ENCODE measurements around the gene PRX. TPM values are rescaled to one million over a fixed set of nuclear protein-coding genes. Genes with fewer than 3 reads are reported as not detected.

Gene PRX
- total and polyA plus RNA-seq, 12 donors, result 1.7 to 3.8 (median 2.6) TPM

DNA sequence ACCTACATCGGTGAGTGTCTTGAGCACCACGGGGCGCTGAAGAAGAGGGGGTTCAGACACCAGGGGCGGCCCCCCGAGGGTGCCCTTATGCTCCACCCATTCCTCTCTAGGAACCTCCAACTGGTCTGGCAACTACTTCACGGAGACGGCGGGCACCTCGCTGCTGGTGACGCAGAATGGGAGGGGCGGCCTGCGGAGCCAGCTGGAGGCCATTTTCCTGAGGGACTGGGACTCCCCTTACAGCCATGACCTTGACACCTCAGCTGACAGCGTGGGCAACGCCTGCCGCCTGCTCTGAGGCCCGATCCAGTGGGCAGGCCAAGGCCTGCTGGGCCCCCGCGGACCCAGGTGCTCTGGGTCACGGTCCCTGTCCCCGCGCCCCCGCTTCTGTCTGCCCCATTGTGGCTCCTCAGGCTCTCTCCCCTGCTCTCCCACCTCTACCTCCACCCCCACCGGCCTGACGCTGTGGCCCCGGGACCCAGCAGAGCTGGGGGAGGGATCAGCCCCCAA, 35.2 kb downstream of the PRX start:
- intact Hi-C loops (cut with DNase I), result no loop called here
- DNase-seq, result no peak
- Histone ChIP-seq H3K9me3 (no peaks in the 10 kb centered on the region), H3K27me3 (no peaks in the 10 kb centered on the region), H3K36me3 (peaks cover 0 to 70% (median 22%) of the 10 kb centered on the region in 9 donors), H3K4me3 (no peak overlapping the region), H3K4me1 (no peaks in the 10 kb centered on the region), H3K27ac (no peak overlapping the region)
- no peak for ATAC-seq
- 94% methylated on average over 25 of the region's 25 CpGs for WGBS, 2 donors
- TF ChIP-seq, protein P1, sequence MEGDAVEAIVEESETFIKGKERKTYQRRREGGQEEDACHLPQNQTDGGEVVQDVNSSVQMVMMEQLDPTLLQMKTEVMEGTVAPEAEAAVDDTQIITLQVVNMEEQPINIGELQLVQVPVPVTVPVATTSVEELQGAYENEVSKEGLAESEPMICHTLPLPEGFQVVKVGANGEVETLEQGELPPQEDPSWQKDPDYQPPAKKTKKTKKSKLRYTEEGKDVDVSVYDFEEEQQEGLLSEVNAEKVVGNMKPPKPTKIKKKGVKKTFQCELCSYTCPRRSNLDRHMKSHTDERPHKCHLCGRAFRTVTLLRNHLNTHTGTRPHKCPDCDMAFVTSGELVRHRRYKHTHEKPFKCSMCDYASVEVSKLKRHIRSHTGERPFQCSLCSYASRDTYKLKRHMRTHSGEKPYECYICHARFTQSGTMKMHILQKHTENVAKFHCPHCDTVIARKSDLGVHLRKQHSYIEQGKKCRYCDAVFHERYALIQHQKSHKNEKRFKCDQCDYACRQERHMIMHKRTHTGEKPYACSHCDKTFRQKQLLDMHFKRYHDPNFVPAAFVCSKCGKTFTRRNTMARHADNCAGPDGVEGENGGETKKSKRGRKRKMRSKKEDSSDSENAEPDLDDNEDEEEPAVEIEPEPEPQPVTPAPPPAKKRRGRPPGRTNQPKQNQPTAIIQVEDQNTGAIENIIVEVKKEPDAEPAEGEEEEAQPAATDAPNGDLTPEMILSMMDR (IDR thresholded peaks at IDR 0.05), result no peak

DNA sequence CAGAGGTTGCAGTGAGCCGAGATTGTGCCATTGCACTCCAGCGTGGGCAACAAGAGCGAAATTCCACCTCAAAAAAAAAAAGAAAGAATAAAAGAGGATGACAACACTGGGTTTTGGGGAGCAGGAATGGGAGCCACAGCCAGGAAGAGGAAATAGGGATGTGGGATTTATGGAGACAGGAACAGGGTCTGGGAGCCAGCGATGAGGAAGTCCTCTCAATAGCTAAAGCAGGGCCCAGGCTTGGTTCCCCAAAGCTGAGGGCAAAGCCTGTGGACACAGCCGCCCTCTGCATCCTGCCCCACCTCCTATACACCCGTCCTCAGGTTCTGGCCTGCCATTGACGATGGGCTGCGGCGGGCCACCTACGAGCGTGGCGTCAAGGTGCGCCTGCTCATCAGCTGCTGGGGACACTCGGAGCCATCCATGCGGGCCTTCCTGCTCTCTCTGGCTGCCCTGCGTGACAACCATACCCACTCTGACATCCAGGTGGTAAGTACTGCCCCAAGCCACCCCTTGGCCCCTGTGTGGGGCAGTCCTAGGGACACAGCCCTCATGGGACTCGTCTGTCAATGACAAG, 36.8 kb downstream of the PRX start:
- DNase-seq (no peak), ATAC-seq (no peak)
- TF ChIP-seq, protein P1 (IDR thresholded peaks at IDR 0.05), result no peak
- Histone ChIP-seq H3K36me3 (peaks cover 0 to 86% (median 29%) of the 10 kb centered on the region in 9 donors), H3K4me1 (no peaks in the 10 kb centered on the region), H3K9me3 (no peaks in the 10 kb centered on the region), H3K4me3 (no peak overlapping the region), H3K27ac (no peak overlapping the region), H3K27me3 (no peaks in the 10 kb centered on the region)
- intact Hi-C loops (cut with DNase I), result no loop called here
- 90 to 96% methylated on average over 17 of the region's 17 CpGs for WGBS, 2 donors

DNA sequence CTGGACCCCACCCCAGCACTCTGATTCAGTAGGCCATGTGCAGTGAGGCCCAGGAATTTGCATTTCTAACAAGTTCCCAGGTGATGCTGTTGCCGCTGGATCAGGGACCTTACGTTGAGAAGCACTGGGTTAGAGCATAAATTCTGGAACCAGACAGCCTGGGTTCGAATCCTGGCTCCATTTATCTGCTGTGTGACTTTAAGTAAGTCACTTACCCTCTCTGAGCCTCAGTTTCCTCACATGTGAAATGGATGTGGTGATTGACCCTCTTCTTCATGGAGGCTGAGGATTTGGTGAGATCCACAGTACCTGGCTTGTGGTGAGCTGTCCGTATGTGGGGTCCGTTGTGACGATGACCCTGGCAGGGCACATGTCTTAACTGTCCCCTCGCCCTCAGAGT, 39.1 kb downstream of the PRX start:
- no peaks in the 10 kb centered on the region for H3K9me3 ChIP-seq
- no peak overlapping the region for H3K4me3 ChIP-seq
- TF ChIP-seq, protein P1 (IDR thresholded peaks at IDR 0.05), result no peak
- no peaks in the 10 kb centered on the region for H3K4me1 ChIP-seq
- no peak for DNase-seq
- intact Hi-C loops (cut with DNase I), result no loop called here
- H3K36me3 ChIP-seq, result peaks cover 0 to 94% (median 36%) of the 10 kb centered on the region in 9 donors
- no peaks in the 10 kb centered on the region for H3K27me3 ChIP-seq
- no peak for ATAC-seq
- H3K27ac ChIP-seq, result no peak overlapping the region
- 96 to 97% methylated on average over 7 of the region's 7 CpGs for WGBS, 2 donors

DNA sequence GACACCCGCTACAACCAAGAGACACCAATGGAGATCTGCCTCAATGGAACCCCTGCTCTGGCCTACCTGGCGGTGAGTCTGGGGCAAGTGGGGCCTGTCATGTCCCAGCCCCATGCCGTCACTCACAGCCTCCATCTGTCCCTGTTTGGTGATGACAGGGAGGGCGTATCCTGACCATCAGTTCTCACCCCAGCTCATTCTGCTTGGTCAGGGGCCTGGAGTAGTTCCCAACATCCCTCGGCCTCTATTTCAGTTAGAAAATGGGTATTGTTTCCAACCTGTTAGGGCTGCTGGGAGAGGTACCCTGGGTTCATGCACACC, 41.4 kb downstream of the PRX start:
- TF ChIP-seq, protein P1 (IDR thresholded peaks at IDR 0.05), result no peak
- H3K36me3 ChIP-seq, result peaks cover 0 to 99% (median 33%) of the 10 kb centered on the region in 9 donors
- DNase-seq (no peak), ATAC-seq (no peak)
- no peaks in the 10 kb centered on the region for H3K4me1 ChIP-seq
- WGBS, 2 donors, result 94 to 95% methylated on average over 5 of the region's 5 CpGs
- H3K27me3 ChIP-seq, result no peaks in the 10 kb centered on the region
- H3K4me3 ChIP-seq, result no peak overlapping the region
- H3K27ac ChIP-seq, result no peak overlapping the region
- intact Hi-C loops (cut with DNase I), result no loop called here
- no peaks in the 10 kb centered on the region for H3K9me3 ChIP-seq
